GM21381 (cell line): ENCODE data around the gene EFNA4.

Experiments used
- ATAC-seq: cut with Tn5 transposase; IDR thresholded peaks from one replicate; pipeline ENCODE4 v1.9.1; 2021; ENCODE audit warnings: mild to moderate bottlenecking, moderate library complexity; ENCODE audit not compliant: unreplicated experiment

The EFNA4 gene

GRCh38 chr1:155063550-155064110 is at the start of gene EFNA4:
Gene EFNA4, plus strand, starts transcription at chr1:155063740. Its CDS starts 84 bp downstream, at chr1:155063824.
- peak; percentile 63 for ATAC-seq

- ATAC-seq = no peak
Measured at GRCh38 chr1:155014709-155015508, 48.6 kb upstream of the EFNA4 start.

GRCh38 chr1:155015527-155016230 is 47.9 kb upstream of the EFNA4 start:
- ATAC-seq = no peak

- ATAC-seq = no peak
Measured at GRCh38 chr1:155016231-155016831, 47.2 kb upstream of the EFNA4 start.

GRCh38 chr1:155017041-155017945 is 46.2 kb upstream of the EFNA4 start:
- ATAC-seq = peak; percentile 78

- ATAC-seq = no peak
Measured at GRCh38 chr1:155017946-155018316, 45.6 kb upstream of the EFNA4 start.

- no peak for ATAC-seq
Measured at GRCh38 chr1:155018617-155019348, 44.8 kb upstream of the EFNA4 start.

GRCh38 chr1:155019377-155020245 is 43.9 kb upstream of the EFNA4 start:
- ATAC-seq = no peak

GRCh38 chr1:155022136-155022926 is 41.2 kb upstream of the EFNA4 start:
- no peak for ATAC-seq

- ATAC-seq = no peak
Measured at GRCh38 chr1:155022927-155023236, 40.7 kb upstream of the EFNA4 start.

- no peak for ATAC-seq
Measured at GRCh38 chr1:155023627-155024026, 39.9 kb upstream of the EFNA4 start.

- no peak for ATAC-seq
Measured at GRCh38 chr1:155024315-155024714, 39.2 kb upstream of the EFNA4 start.

GRCh38 chr1:155026154-155026553 is 37.4 kb upstream of the EFNA4 start:
- ATAC-seq = no peak

- no peak for ATAC-seq
Measured at GRCh38 chr1:155026588-155026987, 37.0 kb upstream of the EFNA4 start.

GRCh38 chr1:155029513-155030242 is 33.9 kb upstream of the EFNA4 start:
- no peak for ATAC-seq

- no peak for ATAC-seq
Measured at GRCh38 chr1:155030243-155030795, 33.2 kb upstream of the EFNA4 start.

GRCh38 chr1:155030899-155031298 is 32.6 kb upstream of the EFNA4 start:
- no peak for ATAC-seq
